ENCODE results near the gene PLA2G10.
"Not testable (repeated sequence)": the region's sequence is repeated elsewhere in the genome, so short reads cannot be mapped to it uniquely, and the experiment has no call there.

Gene PLA2G10

DNA sequence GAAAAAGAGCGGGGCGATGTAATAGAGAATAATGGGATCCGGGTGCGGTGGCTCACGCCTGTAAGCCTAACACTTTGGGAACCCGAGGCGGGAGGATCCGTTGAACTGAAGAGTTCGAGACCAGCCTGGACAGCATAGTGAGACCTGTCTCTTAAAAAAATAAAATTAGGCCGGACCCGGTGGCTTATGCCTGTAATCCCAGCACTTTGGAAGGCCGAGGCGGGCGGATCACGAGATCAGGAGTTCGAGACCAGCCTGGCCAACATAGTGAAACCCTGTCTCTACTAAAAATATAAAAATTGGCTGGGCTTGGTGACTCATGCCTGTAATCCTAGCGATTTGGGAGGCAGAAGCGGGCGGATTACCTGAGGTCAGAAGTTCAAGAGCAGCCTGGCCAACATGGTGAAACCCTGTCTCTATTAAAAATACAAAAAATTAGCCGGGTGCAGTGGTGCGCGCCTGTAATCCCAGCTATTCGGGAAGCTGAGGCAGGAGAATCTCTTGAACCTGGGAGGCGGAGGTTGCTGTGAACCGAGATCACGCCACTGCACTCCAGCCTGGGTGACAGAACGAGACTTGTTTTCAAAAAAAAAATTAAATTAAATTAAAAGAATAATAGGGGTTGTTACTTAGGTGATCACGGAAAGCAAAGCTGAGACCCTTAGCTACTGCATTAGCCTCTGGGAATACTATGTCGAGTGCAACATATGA lies 63.3 kb downstream of the PLA2G10 start:
- H3K36me3 ChIP-seq (ENCODE audit: insufficient read depth, low read length): peaks cover 32% of the 10 kb centered on the region
- not testable (repeated sequence) for H3K9me3 ChIP-seq (ENCODE audit: insufficient read depth, low read depth, low read length); H3K27me3 ChIP-seq (ENCODE audit: insufficient read depth, low read length)
- peak overlapping the region; percentile 97 for H3K27ac ChIP-seq (ENCODE audit: low read depth, low read length)
- 88% methylated on average over 28 of the region's 29 CpGs for WGBS
- H3K4me3 ChIP-seq (ENCODE audit: low read length): peak overlapping the region; percentile 91
- H3K9ac ChIP-seq (ENCODE audit: low read depth, low read length): peak overlapping the region; percentile 96; the same call in 1 of the 2 replicates
- H3K4me1 ChIP-seq (ENCODE audit: insufficient read depth, low read length): peaks cover 28% of the 10 kb centered on the region

DNA sequence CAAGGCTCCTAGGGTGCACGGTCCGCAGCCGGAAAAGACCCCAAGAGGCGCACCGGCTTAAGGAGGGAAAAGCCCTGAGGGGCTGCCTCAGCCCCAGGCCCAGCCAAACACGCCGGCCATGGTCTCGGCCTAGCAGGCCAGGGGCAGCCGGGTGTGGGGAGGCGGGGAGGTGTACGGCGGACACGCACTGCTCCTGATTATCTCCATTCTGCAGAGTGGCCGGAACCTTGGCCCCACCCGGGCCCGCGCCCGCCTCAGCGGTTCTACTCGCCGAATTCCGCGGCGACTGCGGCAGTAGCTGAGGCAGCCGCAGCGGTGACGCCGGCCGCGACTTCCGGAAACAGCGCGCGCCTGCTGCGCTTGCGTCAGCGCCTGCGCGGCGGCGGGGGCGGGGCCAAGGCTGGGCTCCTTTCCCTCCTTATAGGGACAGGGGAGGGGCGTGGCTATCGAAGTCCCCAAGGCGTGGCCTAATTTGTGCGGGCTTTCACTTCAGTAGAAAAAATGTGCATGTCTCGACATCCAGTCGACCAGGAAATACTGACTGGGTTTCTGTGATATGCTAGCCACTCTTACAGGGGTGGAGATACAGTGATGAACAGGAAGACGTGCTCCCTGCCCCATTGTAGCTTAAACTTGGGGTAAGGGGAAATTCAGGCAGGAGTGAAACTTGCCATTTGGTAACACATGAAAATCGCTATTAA lies 64.0 kb downstream of the PLA2G10 start, which contains the start of gene PARN:
PARN (minus strand) TSS at position 342 of the 701 bp plus-strand sequence; CDS start at position 207, 135 bp downstream.
- Histone ChIP-seq H3K9ac (ENCODE audit: low read depth, low read length) (peak within 1 kb of the TSS; percentile 96), H3K4me1 (ENCODE audit: insufficient read depth, low read length) (peaks cover 23% of the 10 kb centered on the region), H3K9me3 (ENCODE audit: insufficient read depth, low read depth, low read length) (no peaks in the 10 kb centered on the region), H3K4me3 (ENCODE audit: low read length) (peak within 1 kb of the TSS; percentile 91), H3K27me3 (ENCODE audit: insufficient read depth, low read length) (no peaks in the 10 kb centered on the region), H3K36me3 (ENCODE audit: insufficient read depth, low read length) (peaks cover 39% of the 10 kb centered on the region), H3K27ac (ENCODE audit: low read depth, low read length) (peak within 1 kb of the TSS; percentile 97)
- WGBS: 2% methylated on average over 51 of the region's 51 CpGs

DNA sequence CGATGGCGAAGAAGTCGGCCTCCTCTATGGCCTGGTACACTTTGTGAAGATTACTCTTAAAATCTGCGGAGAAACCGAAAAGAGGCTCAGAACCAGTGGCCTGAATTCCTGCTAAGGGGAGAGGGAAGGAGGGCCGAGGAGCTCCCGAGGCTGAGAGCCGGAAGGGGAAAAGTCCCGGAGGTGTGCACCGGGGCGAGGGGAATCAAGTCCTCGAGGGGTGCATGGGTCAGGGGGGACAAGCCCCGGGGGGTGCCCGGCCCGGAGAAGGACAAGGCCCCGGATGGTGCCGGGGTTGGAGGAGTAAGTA lies 64.5 kb downstream of the PLA2G10 start:
- 4% methylated on average over 17 of the region's 17 CpGs for WGBS
- Histone ChIP-seq H3K9me3 (ENCODE audit: insufficient read depth, low read depth, low read length) (no peaks in the 10 kb centered on the region), H3K4me3 (ENCODE audit: low read length) (peak overlapping the region; percentile 91), H3K27me3 (ENCODE audit: insufficient read depth, low read length) (no peaks in the 10 kb centered on the region), H3K36me3 (ENCODE audit: insufficient read depth, low read length) (peaks cover 44% of the 10 kb centered on the region), H3K4me1 (ENCODE audit: insufficient read depth, low read length) (peaks cover 18% of the 10 kb centered on the region), H3K27ac (ENCODE audit: low read depth, low read length) (peak overlapping the region; percentile 97), H3K9ac (ENCODE audit: low read depth, low read length) (peak overlapping the region; percentile 96)

DNA sequence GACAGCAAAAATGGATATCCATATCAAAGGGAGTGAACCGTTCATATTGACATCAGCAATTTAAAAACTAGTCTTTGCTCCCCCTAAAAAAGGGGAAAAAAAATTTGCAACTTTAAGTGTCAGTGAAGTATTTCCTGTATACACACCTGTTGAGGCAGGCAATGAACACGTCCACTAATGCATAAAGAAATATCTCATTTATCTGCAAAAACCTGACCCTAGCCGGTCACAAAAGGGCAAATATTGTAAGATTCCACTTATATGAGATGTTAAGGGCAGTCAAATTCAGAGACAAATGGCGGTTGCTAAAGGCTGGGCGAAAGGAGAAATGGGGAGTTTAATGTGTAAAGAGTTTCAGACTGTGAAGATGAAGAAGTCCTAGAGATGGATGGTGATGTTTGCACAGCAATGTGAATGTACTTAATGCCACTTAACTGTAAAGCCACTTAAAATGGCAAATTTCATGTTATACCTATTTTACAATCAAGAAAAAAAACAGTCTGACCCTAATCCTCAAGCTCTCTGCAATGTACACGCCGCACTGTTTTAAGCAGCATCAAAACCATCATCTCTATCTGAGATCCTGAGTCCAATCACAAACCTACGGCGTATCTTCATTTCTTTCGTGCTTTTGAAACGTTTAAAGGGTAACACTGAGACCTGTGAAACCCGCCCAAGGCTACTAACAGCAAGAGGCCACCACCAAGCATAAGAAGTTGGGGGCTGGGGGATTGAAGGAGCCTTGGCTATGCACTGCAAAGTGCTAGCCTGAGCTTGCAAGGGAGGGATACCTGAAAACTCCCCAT lies 65.1 kb downstream of the PLA2G10 start:
- Histone ChIP-seq H3K4me1 (ENCODE audit: insufficient read depth, low read length) (peaks cover 13% of the 10 kb centered on the region; the same call in 1 of the 2 replicates), H3K36me3 (ENCODE audit: insufficient read depth, low read length) (peaks cover 50% of the 10 kb centered on the region), H3K27me3 (ENCODE audit: insufficient read depth, low read length) (no peaks in the 10 kb centered on the region), H3K4me3 (ENCODE audit: low read length) (peak overlapping the region; percentile 91), H3K27ac (ENCODE audit: low read depth, low read length) (peak overlapping the region; percentile 97), H3K9me3 (ENCODE audit: insufficient read depth, low read depth, low read length) (no peaks in the 10 kb centered on the region), H3K9ac (ENCODE audit: low read depth, low read length) (peak overlapping the region; percentile 96)
- WGBS: 52% methylated on average over 10 of the region's 12 CpGs

DNA sequence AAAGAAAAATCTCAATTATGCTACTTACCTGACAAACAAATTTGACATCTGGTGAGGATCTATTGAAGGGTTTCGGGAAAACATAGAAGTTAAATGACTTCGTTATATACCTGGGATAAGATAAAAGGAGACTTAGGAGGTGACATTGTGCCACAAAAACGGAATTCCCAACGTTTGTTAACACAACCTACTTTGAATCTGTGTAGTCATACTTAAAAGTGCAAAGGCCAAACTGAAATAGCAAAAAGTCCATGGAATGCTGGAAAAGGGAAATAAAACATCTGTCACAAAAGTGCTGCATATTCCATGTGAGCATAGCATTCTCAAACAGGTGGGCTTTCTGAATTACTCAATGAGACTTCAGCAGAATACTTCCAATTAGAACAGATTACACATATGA lies 67.0 kb downstream of the PLA2G10 start:
- Histone ChIP-seq H3K9me3 (ENCODE audit: insufficient read depth, low read depth, low read length) (no peaks in the 10 kb centered on the region), H3K27ac (ENCODE audit: low read depth, low read length) (no peak overlapping the region), H3K4me1 (ENCODE audit: insufficient read depth, low read length) (peaks cover 13% of the 10 kb centered on the region; the same call in 1 of the 2 replicates), H3K27me3 (ENCODE audit: insufficient read depth, low read length) (no peaks in the 10 kb centered on the region), H3K4me3 (ENCODE audit: low read length) (no peak overlapping the region), H3K36me3 (ENCODE audit: insufficient read depth, low read length) (peaks cover 66% of the 10 kb centered on the region), H3K9ac (ENCODE audit: low read depth, low read length) (no peak overlapping the region)
- 93% methylated on average over 4 of the region's 4 CpGs for WGBS
